Neutrophil (primary cell): ENCODE results near the gene CDK5.

ENCODE experiments used
- H3K27ac ChIP-seq: fragments of 200-600 bp; sonication (generic); 2 replicates; pipeline ENCODE4 v1.5.1; 2016; ENCODE audit warnings: mild to moderate bottlenecking, moderate library complexity
- H3K27me3 ChIP-seq: fragments of 200-600 bp; sonication (generic); 2 replicates; pipeline ENCODE4 v1.6.0; 2016; ENCODE audit warnings: mild to moderate bottlenecking
- H3K36me3 ChIP-seq: fragments of 200-600 bp; sonication (generic); 2 replicates; pipeline ENCODE4 v1.5.1; 2017
- H3K4me1 ChIP-seq, 2 experiments: fragments of 200-600 bp in 1 of 2; sonication (generic) in 1 of 2; 1 replicate in 1 of 2; 2 replicates in 1 of 2; pipeline versions ENCODE4 v1.5.1 to v1.6.1; 2013 to 2016; ENCODE audit warnings: low read depth in 1 of 2, low read length in 1 of 2, mild to moderate bottlenecking in 1 of 2, moderate library complexity in 1 of 2; ENCODE audit not compliant: control insufficient read depth in 1 of 2, insufficient read depth in 1 of 2
- H3K4me3 ChIP-seq, 2 experiments: fragments of 200-600 bp in 1 of 2; sonication (generic) in 1 of 2; 1 replicate in 1 of 2; 2 replicates in 1 of 2; pipeline ENCODE4 v1.5.1; 2013 to 2016; ENCODE audit warnings: low read depth in 1 of 2, low read length in 1 of 2, mild to moderate bottlenecking in 1 of 2, moderate library complexity in 1 of 2
- H3K9me3 ChIP-seq: fragments of 200-600 bp; sonication (generic); 2 replicates; pipeline ENCODE4 v1.5.1; 2016
- CTCF ChIP-seq: fragments of 200-600 bp; sonication (generic); IDR thresholded peaks from 2 replicates; pipeline ENCODE4 v1.5.1; 2016; ENCODE audit warnings: antibody characterized with exemption

Gene CDK5

GRCh38 chr7:151088856-151089699 is 31.4 kb upstream of the CDK5 start:
- peaks cover 38 to 39% of the 10 kb centered on the region in 2 experiments for H3K4me1 ChIP-seq
- H3K36me3 ChIP-seq, result no peaks in the 10 kb centered on the region
- H3K4me3 ChIP-seq, result peak overlapping the region; percentile 62 to 79
- H3K27ac ChIP-seq, result peak overlapping the region; percentile 64
- peaks cover 49% of the 10 kb centered on the region for H3K27me3 ChIP-seq
- no peaks in the 10 kb centered on the region for H3K9me3 ChIP-seq
- no peak for TF ChIP-seq CTCF

DNA sequence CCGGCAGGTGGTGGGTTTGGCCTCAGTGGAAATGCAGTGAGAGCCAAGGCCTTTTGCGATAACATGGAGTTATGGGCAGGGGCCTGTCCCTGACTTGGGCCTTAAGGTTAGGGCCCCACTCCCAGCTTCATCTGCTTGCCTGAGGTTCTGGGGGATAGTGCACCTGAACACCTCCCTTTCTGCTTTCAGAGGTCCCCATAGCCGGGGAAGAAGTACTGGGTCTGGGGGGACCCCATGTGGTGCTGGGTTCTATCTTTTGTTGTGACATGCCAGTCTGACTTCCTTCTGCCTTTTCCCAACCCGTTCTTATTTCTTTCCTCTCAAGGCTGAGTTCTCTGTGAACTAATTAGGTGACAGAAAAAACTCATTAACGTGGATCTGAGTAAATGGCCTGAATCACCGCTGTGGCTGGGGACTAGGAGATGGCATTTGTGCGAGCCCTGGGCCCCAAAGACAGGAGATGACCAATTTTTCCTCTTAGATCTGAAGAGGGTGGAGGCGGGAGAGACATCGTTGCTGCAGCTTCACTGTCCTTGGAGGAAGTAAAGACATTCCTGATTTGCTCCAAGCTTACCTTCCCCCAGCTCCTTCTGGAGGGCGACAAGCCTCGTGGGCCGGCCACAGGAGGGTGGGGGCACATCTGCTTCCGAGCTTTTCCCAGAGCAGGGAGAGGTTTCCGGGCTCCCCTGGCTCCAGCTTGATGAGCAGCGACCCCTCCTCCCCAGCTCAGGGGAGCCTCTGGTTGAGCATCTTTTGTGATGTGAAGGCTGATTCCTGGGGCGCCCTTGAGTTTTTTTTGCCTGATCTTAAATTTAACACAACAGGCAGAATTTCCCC is 30.5 kb upstream of the CDK5 start:
- peaks cover 52% of the 10 kb centered on the region for H3K27me3 ChIP-seq
- H3K4me1 ChIP-seq, result peaks cover 43 to 44% of the 10 kb centered on the region in 2 experiments
- peak overlapping the region; percentile 62 to 79 for H3K4me3 ChIP-seq
- H3K27ac ChIP-seq, result peak overlapping the region; percentile 64
- TF ChIP-seq CTCF, result no peak
- H3K36me3 ChIP-seq, result no peaks in the 10 kb centered on the region
- H3K9me3 ChIP-seq, result no peaks in the 10 kb centered on the region

DNA sequence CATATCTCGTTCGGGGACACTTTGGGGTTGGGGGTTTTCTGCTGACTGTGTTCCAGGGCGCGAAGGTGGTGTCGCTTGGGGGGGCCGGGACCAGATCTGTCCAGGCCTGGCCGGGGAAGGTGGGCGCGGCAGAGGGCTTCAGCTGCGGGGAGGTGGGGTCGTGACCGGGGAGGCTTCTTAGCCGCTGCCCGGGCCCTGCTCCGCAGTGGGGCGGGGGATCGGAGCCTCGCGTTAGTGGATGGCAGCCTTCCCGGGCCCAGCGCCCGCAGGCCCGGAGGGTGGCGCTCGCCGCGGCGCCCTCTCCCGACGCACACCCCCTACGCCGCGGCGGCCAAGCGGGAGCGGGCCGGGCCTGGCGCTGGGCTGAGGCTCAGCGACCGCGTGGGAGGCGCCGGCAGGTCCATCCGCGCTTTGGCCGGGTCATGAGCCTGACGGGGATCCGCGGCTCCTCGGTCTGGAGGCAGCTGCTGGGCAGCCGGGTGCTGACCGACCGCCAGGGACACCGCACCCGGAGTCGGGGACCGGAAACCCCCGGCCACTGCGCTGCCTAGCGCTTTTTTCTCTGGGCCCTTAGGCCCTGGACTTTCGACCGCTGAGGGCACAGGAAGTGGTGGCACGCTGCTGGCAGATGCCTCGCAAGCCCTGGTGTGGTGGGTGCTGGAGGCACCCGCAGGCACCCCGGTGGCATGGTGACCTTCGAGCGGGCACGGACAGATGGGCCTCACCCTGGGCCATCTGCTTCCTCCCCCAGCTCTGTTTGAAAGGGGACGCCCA is 29.7 kb upstream of the CDK5 start:
- Histone ChIP-seq H3K36me3 (no peaks in the 10 kb centered on the region), H3K27me3 (peaks cover 52% of the 10 kb centered on the region), H3K27ac (peak overlapping the region; percentile 64), H3K4me3 (peak overlapping the region; percentile 62 to 79), H3K9me3 (no peaks in the 10 kb centered on the region), H3K4me1 (peaks cover 49 to 52% of the 10 kb centered on the region in 2 experiments)
- TF ChIP-seq CTCF, result no peak

DNA sequence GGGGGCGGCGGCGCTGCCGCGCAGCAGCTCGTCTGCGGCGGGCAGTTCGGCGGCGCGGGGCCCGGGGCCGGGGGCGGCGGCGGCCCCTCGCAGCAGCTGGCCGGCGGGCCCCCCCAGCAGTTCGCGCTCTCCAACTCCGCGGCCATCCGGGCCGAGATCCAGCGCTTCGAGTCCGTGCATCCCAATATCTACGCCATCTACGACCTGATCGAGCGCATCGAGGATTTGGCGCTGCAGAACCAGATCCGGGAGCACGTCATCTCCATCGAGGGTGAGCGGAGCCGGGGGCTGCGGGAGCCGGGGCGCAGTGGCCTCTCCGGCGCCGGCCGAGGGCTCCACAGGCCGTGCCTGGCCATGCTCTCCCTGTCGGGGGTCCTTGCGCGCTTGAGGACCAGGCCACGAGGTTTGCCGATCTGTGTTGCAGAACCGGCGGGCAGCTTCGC is 29.1 kb upstream of the CDK5 start:
- Histone ChIP-seq H3K4me3 (peak overlapping the region; percentile 62 to 79), H3K4me1 (peaks cover 55 to 57% of the 10 kb centered on the region in 2 experiments), H3K27ac (no peak overlapping the region), H3K9me3 (no peaks in the 10 kb centered on the region), H3K36me3 (peaks cover 3% of the 10 kb centered on the region), H3K27me3 (peaks cover 52% of the 10 kb centered on the region)
- TF ChIP-seq CTCF, result no peak
